Ramos (cell line): ENCODE measurements around the gene CYSRT1.

Experiments used
- in situ Hi-C: fragments of 300-500 bp; cut with MboI; formaldehyde crosslinking; loops from one replicate; pipeline ENCODE4 v1.14.3; 2022; ENCODE audit warnings: low sequenced_read_pairs; ENCODE audit not compliant: unreplicated experiment

CYSRT1 gene

DNA sequence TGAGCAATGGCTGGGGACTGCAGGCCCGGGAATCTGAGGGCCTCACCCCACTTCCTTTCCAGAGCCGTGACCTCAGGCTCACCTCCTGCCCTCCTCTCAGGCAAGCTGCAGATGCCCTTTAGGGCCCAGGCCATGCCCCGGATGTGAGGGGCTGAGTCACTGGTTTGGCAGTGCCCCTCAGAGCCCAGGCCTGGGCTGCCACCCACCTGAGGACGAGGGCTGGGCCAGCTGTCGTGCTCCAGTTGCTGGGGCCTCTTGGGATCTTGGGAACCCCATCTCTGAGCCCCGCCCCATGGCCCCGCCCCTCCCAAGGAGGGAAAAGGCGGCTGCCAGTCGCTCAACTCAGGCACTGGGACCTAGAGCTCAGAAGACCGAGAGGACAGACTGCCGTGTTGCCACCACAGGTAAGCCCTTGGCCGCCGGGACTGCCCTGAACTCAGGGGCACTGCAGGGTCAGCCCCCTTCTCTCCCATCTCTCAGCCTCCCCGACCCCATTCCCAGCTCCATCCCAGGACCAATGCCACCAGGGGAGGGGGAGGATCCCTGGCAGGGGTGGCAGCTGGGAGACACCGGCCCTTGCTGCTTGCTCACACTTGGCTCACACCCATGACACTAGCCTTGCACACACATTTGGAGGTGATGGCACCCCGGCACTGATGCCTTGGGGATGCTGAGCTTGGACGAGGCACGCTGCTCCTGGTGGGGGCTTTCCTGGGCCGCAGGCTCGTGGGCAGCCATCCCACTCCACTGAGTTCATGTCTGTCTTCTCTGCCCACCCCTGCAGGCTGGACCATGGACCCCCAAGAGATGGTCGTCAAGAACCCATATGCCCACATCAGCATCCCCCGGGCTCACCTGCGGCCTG lies at the start of gene CYSRT1:
TSS of gene CYSRT1 (plus strand) at position 345 of the 865 bp plus-strand sequence. CDS start at position 793, 448 bp downstream.
- in situ Hi-C loops = loop anchor here (5.0 to 25.0 kb wide), 3 partner anchors 103 to 438 kb away; partner anchors contain the start of genes CCDC183, NPDC1 and TMEM141

- in situ Hi-C loops = no loop called here
Observed at GRCh38 chr9:137175345-137175961, 49.5 kb upstream of the CYSRT1 start.

DNA sequence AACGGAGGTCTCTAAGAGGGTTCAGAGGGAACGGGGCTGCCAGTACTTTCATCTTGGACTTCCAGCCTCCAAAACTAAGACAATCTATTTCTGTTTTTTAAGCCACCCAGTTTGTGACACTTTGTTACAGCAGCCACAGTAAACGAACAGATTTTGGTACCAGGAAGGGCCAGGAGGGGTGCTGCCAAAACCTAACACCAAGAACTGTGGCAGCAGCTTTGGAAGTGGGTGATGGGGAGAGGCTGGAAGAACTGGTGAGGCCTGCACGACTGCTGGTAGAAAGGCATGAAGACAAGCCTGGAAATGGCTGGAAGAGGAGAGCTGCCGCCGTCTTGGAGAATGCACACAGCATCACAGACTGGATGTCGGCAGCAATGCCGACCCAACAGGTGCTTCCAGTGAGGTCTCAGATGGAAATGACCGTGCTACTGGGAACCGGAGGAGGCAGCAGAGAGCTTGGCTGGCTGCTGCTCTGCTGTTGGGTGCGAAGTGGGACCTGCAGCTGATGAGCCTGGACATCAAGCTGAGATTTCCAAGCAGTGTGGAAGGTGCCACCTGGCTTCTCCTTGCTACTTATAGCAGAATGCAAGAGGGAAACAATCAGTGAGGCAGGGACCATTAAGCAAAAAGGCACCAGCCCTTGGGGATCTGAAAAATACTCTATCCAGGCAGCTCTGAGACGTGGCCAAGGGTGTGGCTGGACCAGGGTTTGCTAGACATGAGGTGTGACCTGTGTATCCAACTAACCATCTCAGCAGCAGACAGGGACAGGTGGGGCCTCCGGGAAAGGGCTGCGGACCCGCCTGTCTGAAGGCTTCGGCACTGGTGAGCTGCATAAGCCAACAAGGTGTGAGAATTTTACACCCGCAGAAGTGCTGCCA lies 48.4 kb upstream of the CYSRT1 start:
- in situ Hi-C loops = no loop called here

- in situ Hi-C loops = no loop called here
Observed at GRCh38 chr9:137178201-137178938, 46.6 kb upstream of the CYSRT1 start.

DNA sequence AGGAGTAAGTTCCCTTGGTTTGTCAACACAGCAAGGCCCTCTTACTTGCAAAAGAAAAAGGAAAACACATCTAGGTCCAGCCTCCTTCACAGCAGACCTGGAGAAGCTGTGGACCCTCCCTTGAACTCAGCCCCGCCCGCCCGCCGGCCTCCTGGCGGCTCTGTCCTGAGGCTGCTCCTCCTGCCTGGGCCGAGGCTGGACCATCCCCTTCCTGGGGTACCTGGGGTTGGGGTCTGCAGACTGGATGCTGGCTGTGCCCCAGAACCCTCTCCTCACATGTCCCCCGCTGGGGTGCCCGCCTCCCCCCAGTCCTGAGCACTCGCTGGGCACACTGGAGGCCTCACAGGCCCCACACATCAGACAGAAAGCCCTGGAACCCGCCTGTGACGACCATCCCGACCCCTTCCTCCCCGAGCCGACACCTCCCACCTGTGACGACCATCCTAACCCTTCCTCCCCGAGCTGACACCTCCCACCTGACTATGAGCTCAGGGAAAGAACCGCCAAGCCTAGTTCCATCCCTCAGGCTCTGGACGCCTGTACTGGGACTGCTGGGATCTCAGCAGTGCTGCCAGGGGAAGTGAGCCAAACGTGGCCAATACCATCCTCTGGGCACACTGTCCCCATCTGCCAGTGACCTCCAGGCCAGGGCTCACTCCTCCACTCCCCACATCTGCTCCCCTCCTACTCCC lies 45.9 kb upstream of the CYSRT1 start:
- in situ Hi-C loops = no loop called here

- in situ Hi-C loops = no loop called here
Observed at GRCh38 chr9:137179761-137180160, 45.2 kb upstream of the CYSRT1 start.

- in situ Hi-C loops = no loop called here
Observed at GRCh38 chr9:137180491-137180890, 44.5 kb upstream of the CYSRT1 start.

GRCh38 chr9:137181680-137182079 lies 43.3 kb upstream of the CYSRT1 start:
- in situ Hi-C loops = no loop called here

DNA sequence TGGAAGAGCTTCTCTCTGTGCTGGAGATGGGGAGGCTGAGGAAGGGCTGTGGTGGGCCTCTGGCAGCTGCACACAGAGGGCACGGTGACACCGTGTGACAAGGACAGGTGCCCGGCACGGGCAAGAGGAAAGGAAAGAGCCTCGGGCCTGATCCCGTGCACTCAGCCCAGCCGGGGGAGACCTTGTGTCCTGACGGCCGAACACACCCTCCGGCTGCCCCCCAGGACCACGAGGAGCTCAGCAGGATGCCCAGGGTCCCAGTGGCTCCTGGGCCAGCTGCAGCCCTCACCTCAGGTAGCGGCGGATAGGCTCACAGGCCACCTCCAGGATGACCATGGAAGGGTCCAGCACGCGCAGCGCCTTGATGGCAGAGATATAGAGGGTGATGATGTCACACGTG lies 42.1 kb upstream of the CYSRT1 start:
- in situ Hi-C loops = no loop called here

GRCh38 chr9:137183980-137184595 lies 40.9 kb upstream of the CYSRT1 start:
- in situ Hi-C loops = no loop called here

DNA sequence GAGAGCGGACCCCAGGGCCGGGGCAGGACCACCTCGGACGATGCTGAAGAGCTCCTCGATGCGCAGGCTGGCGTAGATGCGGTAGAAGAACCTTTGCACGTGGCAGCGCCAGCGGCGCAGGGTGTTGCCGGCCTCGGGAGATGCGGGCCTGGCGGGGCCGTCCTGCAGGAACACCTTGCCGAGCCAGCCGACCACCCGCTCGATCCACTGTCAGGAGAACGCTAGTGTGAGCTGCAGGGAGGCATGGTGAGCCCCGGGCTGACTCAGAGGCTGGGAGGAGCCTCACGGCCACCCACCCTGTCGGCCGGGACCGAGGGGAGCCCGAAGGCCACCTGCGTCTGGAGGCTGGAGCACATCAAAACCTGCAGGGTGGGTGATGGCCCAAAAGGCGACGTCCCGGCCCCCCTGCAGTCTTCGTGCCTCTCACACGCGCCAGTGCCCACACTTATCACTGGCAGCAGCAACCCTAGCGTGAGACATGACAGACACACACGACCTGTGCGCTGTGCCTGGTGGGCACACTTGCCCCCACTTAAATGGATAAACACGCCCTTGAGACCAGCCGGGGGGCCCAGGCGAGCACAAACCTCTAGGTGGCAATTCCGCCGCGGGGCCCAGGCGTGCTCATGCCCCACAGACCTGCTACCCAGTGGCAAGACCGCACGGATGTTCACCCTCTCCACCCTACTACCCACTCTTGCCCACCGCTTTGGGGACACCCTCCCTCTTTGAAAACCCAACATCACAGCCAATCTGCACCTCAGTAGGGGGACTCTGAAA lies 39.9 kb upstream of the CYSRT1 start:
- in situ Hi-C loops = no loop called here

DNA sequence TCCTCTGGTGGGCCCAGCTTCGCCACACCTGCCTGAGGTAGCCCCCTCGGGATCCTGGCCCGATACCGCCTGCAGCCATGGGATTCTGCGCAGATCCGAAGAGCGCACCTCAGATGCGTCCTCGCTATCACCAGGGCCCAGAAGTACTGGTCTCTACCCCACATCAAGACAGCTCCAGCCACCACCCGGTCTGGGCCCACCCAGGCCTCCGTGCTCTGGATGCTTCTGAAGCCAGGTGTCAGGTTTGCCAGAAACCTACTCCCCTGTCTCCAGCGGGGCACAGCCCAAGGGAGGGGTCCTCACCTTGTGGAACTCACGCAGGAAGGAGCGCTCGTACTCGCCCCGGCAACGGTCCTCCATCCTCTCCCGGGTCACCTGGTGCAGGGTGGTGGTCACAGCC lies 39.1 kb upstream of the CYSRT1 start:
- in situ Hi-C loops = no loop called here

- in situ Hi-C loops = no loop called here
Observed at GRCh38 chr9:137186385-137186784, 38.6 kb upstream of the CYSRT1 start.

- in situ Hi-C loops = no loop called here
Observed at GRCh38 chr9:137187386-137187785, 37.6 kb upstream of the CYSRT1 start.

GRCh38 chr9:137188086-137188489 lies 36.9 kb upstream of the CYSRT1 start:
- in situ Hi-C loops = no loop called here

GRCh38 chr9:137188490-137189296 lies 36.3 kb upstream of the CYSRT1 start, which contains the start of the genes ANAPC2 and SSNA1:
TSS of gene ANAPC2 (minus strand) at chr9:137188560. CDS start at chr9:137188532, 28 bp downstream.
TSS of gene SSNA1 (plus strand) at chr9:137188676. CDS start at chr9:137188727, 51 bp downstream.
- in situ Hi-C loops = no loop called here
